Measurements from ENCODE around the gene ULK3. TPM values are rescaled to one million over a fixed set of nuclear protein-coding genes. Genes with fewer than 3 reads are reported as not detected.

ULK3 gene
- total and polyA plus RNA-seq, 2 donors (not counting 1 experiment from before 2014, with no cell fraction given): 51.1 to 108 TPM

GRCh38 chr15:74889883-74890664, 47.1 kb upstream of the ULK3 start, which contains the start of gene MPI:
TSS of gene MPI (plus strand) at chr15:74890042. CDS start at chr15:74890074, 32 bp downstream.
- Mint-ChIP-seq H3K27ac (peak within 1 kb of the TSS; percentile 74), H3K27me3 (no peaks in the 10 kb centered on the region), H3K9me3 (ENCODE audit: insufficient read depth) (no peaks in the 10 kb centered on the region), H3K4me3 (peak within 1 kb of the TSS; percentile 93), H3K4me1 (peaks cover 39% of the 10 kb centered on the region)
- H3K27ac ChIP-seq (ENCODE audit: low read length in 2 of 2): peak within 1 kb of the TSS; percentile 74 to 77
- H3K9me3 ChIP-seq (ENCODE audit: control extremely low read depth in 1 of 3, control insufficient read depth in 2 of 3, insufficient read depth in 1 of 3, low read length in 2 of 3): no peaks in the 10 kb centered on the region
- no peaks in the 10 kb centered on the region for H4K20me1 ChIP-seq (ENCODE audit: control insufficient read depth, insufficient read depth, low read length, poor library complexity, severe bottlenecking)
- ChIA-PET POLR2A (interaction anchor here (1.0 to 2.1 kb wide), 5 partner anchors 10 to 96 kb away, joined by 3 to 8 read pairs (median 4); partner anchors contain the start of gene FAM219B), CTCF (interaction anchor here (0.6 to 2.9 kb wide), 7 partner anchors 12 to 113 kb away, joined by 3 to 12 read pairs (median 4); partner anchors contain the start of gene ULK3)
- intact Hi-C loops (cut with micrococcal nuclease): loop anchor here (1.0 to 5.0 kb wide), 6 partner anchors 11 to 194 kb away; partner anchors contain the start of genes COX5A, EDC3, FAM219B and SCAMP2
- H3K36me3 ChIP-seq (replicated peaks in 1 of 2; ENCODE audit: control extremely low read depth in 1 of 2, control insufficient read depth in 1 of 2, extremely low read depth in 1 of 2, insufficient read depth in 2 of 2, low read length in 1 of 2): peaks cover 0 to 6% of the 10 kb centered on the region in 2 experiments
- H3K27me3 ChIP-seq (replicated peaks in 1 of 4; ENCODE audit: control extremely low read depth in 1 of 4, control insufficient read depth in 3 of 4, insufficient read depth in 4 of 4, low read length in 3 of 4): no peaks in the 10 kb centered on the region
- H3K79me2 ChIP-seq (ENCODE audit: control insufficient read depth, insufficient read depth, low read length): peaks cover 16% of the 10 kb centered on the region
- peak within 1 kb of the TSS; percentile 92 for H3K9ac ChIP-seq (ENCODE audit: low read length)
- peaks cover 25 to 38% of the 10 kb centered on the region in 2 donors for H3K4me1 ChIP-seq (ENCODE audit: control insufficient read depth in 2 of 2, insufficient read depth in 2 of 2, low read length in 2 of 2)
- TF ChIP-seq EZH2 (IDR thresholded peaks at IDR 0.05; ENCODE audit: borderline replicate concordance, insufficient read depth, low read depth, low read length, poor library complexity, severe bottlenecking) (no peak), CTCF (IDR thresholded peaks at IDR 0.05) (no peak)
- 3% methylated on average over 47 of the region's 47 CpGs for WGBS (ENCODE audit: insufficient coverage)
- H3K4me3 ChIP-seq (ENCODE audit: control extremely low read depth in 1 of 5, extremely low read depth in 1 of 5, insufficient read depth in 1 of 5, low read depth in 2 of 5, low read length in 4 of 5): peak within 1 kb of the TSS; percentile 53 to 94 (median 87)
- DNase-seq (peak; percentile 87), ATAC-seq (ENCODE audit: low read depth) (peak; percentile 99)
- peak within 1 kb of the TSS; percentile 99 for H2AFZ ChIP-seq (ENCODE audit: insufficient read depth, low read depth, low read length, poor library complexity, severe bottlenecking)
- peak within 1 kb of the TSS; percentile 97 for H3K4me2 ChIP-seq (replicated peaks; ENCODE audit: low read depth, low read length, poor library complexity, severe bottlenecking)
